Measurements from ENCODE around the gene TRIL. TPM values are rescaled to one million over a fixed set of nuclear protein-coding genes. Genes with fewer than 3 reads are reported as not detected.
A peak's percentile ranks its signal among the peaks of the same experiment; 100 is the strongest.

The TRIL gene
- total and polyA plus RNA-seq, 4 donors = 0.52 to 17.0 (median 1.8) TPM

DNA sequence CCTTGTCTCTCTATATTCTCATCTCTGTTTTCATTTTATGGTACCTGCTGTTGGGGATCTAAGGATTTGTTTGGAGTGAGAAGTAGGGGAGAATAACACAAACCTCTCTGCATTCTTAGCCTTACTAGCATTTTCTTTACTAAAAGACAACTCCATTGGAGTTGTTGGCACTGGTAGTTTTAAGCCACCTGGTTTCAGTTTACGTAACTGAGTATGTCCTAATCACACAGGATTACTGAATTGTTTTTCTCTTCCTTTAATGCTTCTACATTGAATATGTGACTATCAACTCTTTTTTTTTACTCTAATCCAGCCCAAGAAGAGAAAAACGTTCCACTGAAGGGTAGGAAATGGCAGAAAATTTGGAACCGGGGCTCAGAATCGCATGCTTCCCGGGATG, 30.0 kb upstream of the TRIL start:
- DNase-seq (no peak), ATAC-seq (ENCODE audit: insufficient read depth, low FRiP score) (no peak)
- Histone ChIP-seq H3K36me3 (ENCODE audit: control insufficient read depth in 4 of 4, insufficient read depth in 4 of 4, low read length in 4 of 4) (no peaks in the 10 kb centered on the region), H3K4me3 (no peak overlapping the region), H3K9ac (ENCODE audit: insufficient read depth in 1 of 2, low read length in 2 of 2) (no peak overlapping the region), H3K27ac (ENCODE audit: low read depth in 1 of 2, low read length in 1 of 2) (no peak overlapping the region), H3K4me1 (ENCODE audit: control insufficient read depth in 5 of 5, insufficient read depth in 5 of 5, low read length in 5 of 5) (peaks cover 3 to 56% (median 15%) of the 10 kb centered on the region in 5 donors), H3K27me3 (ENCODE audit: control insufficient read depth in 3 of 3, insufficient read depth in 3 of 3, low read length in 2 of 3) (no peaks in the 10 kb centered on the region), H3K9me3 (ENCODE audit: control insufficient read depth in 4 of 4, insufficient read depth in 3 of 4, low read length in 3 of 4) (no peaks in the 10 kb centered on the region)
- 73 to 78% methylated on average over 5 of the region's 5 CpGs for WGBS, 2 donors
- TF ChIP-seq, protein P1, sequence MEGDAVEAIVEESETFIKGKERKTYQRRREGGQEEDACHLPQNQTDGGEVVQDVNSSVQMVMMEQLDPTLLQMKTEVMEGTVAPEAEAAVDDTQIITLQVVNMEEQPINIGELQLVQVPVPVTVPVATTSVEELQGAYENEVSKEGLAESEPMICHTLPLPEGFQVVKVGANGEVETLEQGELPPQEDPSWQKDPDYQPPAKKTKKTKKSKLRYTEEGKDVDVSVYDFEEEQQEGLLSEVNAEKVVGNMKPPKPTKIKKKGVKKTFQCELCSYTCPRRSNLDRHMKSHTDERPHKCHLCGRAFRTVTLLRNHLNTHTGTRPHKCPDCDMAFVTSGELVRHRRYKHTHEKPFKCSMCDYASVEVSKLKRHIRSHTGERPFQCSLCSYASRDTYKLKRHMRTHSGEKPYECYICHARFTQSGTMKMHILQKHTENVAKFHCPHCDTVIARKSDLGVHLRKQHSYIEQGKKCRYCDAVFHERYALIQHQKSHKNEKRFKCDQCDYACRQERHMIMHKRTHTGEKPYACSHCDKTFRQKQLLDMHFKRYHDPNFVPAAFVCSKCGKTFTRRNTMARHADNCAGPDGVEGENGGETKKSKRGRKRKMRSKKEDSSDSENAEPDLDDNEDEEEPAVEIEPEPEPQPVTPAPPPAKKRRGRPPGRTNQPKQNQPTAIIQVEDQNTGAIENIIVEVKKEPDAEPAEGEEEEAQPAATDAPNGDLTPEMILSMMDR (IDR thresholded peaks at IDR 0.05; ENCODE audit: control extremely low read depth, extremely low read depth) = no peak

DNA sequence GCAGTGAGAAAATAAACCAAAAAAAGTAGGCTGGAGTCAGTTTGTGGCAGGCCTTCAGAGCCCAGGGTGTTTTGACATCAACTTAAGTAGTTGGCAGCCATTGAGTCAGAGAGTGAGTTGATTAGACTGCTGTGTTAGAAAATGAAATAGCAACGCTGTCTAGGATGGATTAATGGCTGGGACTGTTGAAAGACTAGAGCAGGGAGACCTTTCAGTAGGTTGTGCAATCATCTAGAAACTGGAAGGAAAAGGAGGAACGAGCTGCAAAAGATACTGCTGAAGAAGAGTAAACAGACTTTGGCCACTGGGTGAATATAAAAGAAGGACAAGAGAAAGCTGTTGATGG, 28.6 kb upstream of the TRIL start:
- peak; percentile 47 to 95 (median 90) for DNase-seq
- Histone ChIP-seq H3K9me3 (ENCODE audit: control insufficient read depth in 4 of 4, insufficient read depth in 3 of 4, low read length in 3 of 4) (no peaks in the 10 kb centered on the region), H3K4me1 (ENCODE audit: control insufficient read depth in 5 of 5, insufficient read depth in 5 of 5, low read length in 5 of 5) (peaks cover 3 to 48% (median 10%) of the 10 kb centered on the region in 5 donors), H3K36me3 (ENCODE audit: control insufficient read depth in 4 of 4, insufficient read depth in 4 of 4, low read length in 4 of 4) (no peaks in the 10 kb centered on the region), H3K27ac (ENCODE audit: low read depth in 1 of 2, low read length in 1 of 2) (peak overlapping the region in 1 of 2 donors; percentile 37), H3K27me3 (ENCODE audit: control insufficient read depth in 3 of 3, insufficient read depth in 3 of 3, low read length in 2 of 3) (no peaks in the 10 kb centered on the region), H3K9ac (ENCODE audit: insufficient read depth in 1 of 2, low read length in 2 of 2) (no peak overlapping the region), H3K4me3 (no peak overlapping the region)
- TF ChIP-seq, protein P1 (IDR thresholded peaks at IDR 0.05; ENCODE audit: control extremely low read depth, extremely low read depth) = no peak
- ATAC-seq (ENCODE audit: insufficient read depth, low FRiP score) = peak; percentile 68
- WGBS, 2 donors = 4 to 14% methylated on average over 2 of the region's 2 CpGs

DNA sequence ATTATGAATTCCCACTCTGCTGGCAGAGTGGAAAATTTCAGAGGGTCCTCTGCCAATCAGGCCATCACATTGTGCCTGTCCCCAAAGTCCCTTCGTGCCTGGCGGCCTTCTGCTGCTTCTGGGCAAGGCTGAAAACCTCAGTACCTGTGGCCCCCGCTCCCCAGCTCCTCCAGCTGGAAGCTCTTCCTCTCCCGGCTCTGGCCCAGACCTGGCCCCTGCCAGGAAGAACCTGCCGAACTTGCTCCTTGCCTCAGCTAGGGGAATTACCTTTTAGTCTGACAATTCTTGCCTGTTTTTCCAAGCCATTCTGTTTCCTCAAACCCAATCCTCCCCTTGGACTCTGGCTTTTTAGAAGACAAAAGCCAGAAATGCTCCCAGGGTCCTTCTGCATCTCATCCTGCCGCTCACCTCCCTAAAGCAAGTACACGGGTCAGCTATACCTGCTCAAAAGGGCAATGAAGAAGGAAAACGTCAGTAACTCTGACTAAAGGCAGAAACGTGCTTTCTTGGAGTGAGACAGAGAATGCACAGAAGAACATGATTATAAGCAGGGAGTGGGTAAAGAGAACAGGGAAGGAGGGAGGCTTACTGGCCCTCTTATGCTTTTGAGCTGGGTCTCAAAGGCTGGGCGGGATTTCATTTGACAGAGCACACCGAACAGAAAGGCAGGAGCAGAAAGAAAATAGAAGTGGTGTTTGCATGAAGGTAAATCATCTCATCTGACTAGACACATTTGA, 28.1 kb upstream of the TRIL start:
- no peak overlapping the region for H3K4me3 ChIP-seq
- no peaks in the 10 kb centered on the region for H3K27me3 ChIP-seq (ENCODE audit: control insufficient read depth in 3 of 3, insufficient read depth in 3 of 3, low read length in 2 of 3)
- ATAC-seq (ENCODE audit: insufficient read depth, low FRiP score) (no peak), DNase-seq (peak in 2 of 3 donors; percentile 31 to 36)
- H3K27ac ChIP-seq (ENCODE audit: low read depth in 1 of 2, low read length in 1 of 2) = peak overlapping the region; percentile 17 to 64
- WGBS, 2 donors = 64% methylated on average over 11 of the region's 11 CpGs
- no peaks in the 10 kb centered on the region for H3K9me3 ChIP-seq (ENCODE audit: control insufficient read depth in 4 of 4, insufficient read depth in 3 of 4, low read length in 3 of 4)
- no peaks in the 10 kb centered on the region for H3K36me3 ChIP-seq (ENCODE audit: control insufficient read depth in 4 of 4, insufficient read depth in 4 of 4, low read length in 4 of 4)
- no peak overlapping the region for H3K9ac ChIP-seq (ENCODE audit: insufficient read depth in 1 of 2, low read length in 2 of 2)
- TF ChIP-seq, protein P1 (IDR thresholded peaks at IDR 0.05; ENCODE audit: control extremely low read depth, extremely low read depth) = no peak
- H3K4me1 ChIP-seq (ENCODE audit: control insufficient read depth in 5 of 5, insufficient read depth in 5 of 5, low read length in 5 of 5) = peaks cover 3 to 53% (median 12%) of the 10 kb centered on the region in 5 donors

Data from lung (tissue), 12 donors.